Measurements from ENCODE around the gene NKD2. TPM values are rescaled to one million over a fixed set of nuclear protein-coding genes. Genes with fewer than 3 reads are reported as not detected.

The NKD2 gene
- polyA plus RNA-seq, 1 of the 3 experiments (the other 2 are of a cell fraction): not detected

- no peaks in the 10 kb centered on the region for H3K9me3 ChIP-seq
- H3F3A ChIP-seq (replicated peaks; ENCODE audit: insufficient read depth): no peaks in the 10 kb centered on the region
- no peak overlapping the region for H3K27ac ChIP-seq (ENCODE audit: low read depth in 2 of 2, low read length in 1 of 2)
- no peak for TF ChIP-seq GABPA (IDR thresholded peaks at IDR 0.05; ENCODE audit: low read depth)
- no peak for TF ChIP-seq JUND (IDR thresholded peaks at IDR 0.05)
- no peak for TF ChIP-seq MEF2A (IDR thresholded peaks at IDR 0.05; ENCODE audit: borderline replicate concordance, low read depth)
- no peak for TF ChIP-seq YY1 (IDR thresholded peaks at IDR 0.05; ENCODE audit: low read depth)
- TF ChIP-seq NFIC (IDR thresholded peaks at IDR 0.05; ENCODE audit: borderline replicate concordance): no peak
- no peak for TF ChIP-seq RCOR1 (IDR thresholded peaks at IDR 0.05; ENCODE audit: low read length)
- no peak for TF ChIP-seq IRF3 (IDR thresholded peaks at IDR 0.05; ENCODE audit: low read depth, low read length)
- TF ChIP-seq TAF1 (IDR thresholded peaks at IDR 0.05; ENCODE audit: borderline replicate concordance, low read depth, low read length): no peak
- CTCF ChIA-PET: interaction anchor here (1.0 to 2.8 kb wide), 3 partner anchors 32 to 191 kb away, joined by 4 to 13 read pairs (median 8); partner anchors contain the start of gene NKD2
- H3K9me2 ChIP-seq: no peaks in the 10 kb centered on the region
- peaks cover 6% of the 10 kb centered on the region; the same call in 1 of the 2 replicates for H3K27me3 ChIP-seq (ENCODE audit: insufficient read depth)
- H3K4me2 ChIP-seq: no peak overlapping the region
- H3K4me3 ChIP-seq (ENCODE audit: low read depth in 2 of 2, low read length in 1 of 2): no peak overlapping the region
- no peak overlapping the region for H2AFZ ChIP-seq (ENCODE audit: low read depth)
- no peak for DNase-seq
- H4K20me1 ChIP-seq (ENCODE audit: insufficient read depth): no peaks in the 10 kb centered on the region
- peaks cover 0 to 5% of the 10 kb centered on the region in 2 experiments; a peak in 1 of 4 replicates for H3K4me1 ChIP-seq (ENCODE audit: control insufficient read depth in 1 of 2, insufficient read depth in 2 of 2, low read depth in 1 of 2, low read length in 1 of 2)
- H3K36me3 ChIP-seq (replicated peaks in 1 of 2; ENCODE audit: control insufficient read depth in 1 of 2, insufficient read depth in 2 of 2, low read length in 1 of 2): no peaks in the 10 kb centered on the region
- WGBS (ENCODE audit: low lambda C conversion rate): 79% methylated on average over 10 of the region's 29 CpGs
- POLR2A ChIA-PET: no interaction called here
- H3K79me2 ChIP-seq (ENCODE audit: insufficient read depth): no peaks in the 10 kb centered on the region
- H3K9ac ChIP-seq: no peak overlapping the region
These were observed 31.5 kb upstream of the NKD2 start for GRCh38 chr5:976849-977751.

- Histone ChIP-seq H3K9me3 (no peaks in the 10 kb centered on the region), H3K27me3 (ENCODE audit: insufficient read depth) (peaks cover 6% of the 10 kb centered on the region; the same call in 1 of the 2 replicates), H3K27ac (ENCODE audit: low read depth in 2 of 2, low read length in 1 of 2) (no peak overlapping the region), H4K20me1 (ENCODE audit: insufficient read depth) (no peaks in the 10 kb centered on the region), H3K4me1 (ENCODE audit: control insufficient read depth in 1 of 2, insufficient read depth in 2 of 2, low read depth in 1 of 2, low read length in 1 of 2) (peaks cover 0 to 5% of the 10 kb centered on the region in 2 experiments; a peak in 1 of 4 replicates), H3K4me3 (ENCODE audit: low read depth in 2 of 2, low read length in 1 of 2) (no peak overlapping the region), H3K9ac (no peak overlapping the region), H3K4me2 (no peak overlapping the region), H3K36me3 (replicated peaks in 1 of 2; ENCODE audit: control insufficient read depth in 1 of 2, insufficient read depth in 2 of 2, low read length in 1 of 2) (no peaks in the 10 kb centered on the region), H3K9me2 (no peaks in the 10 kb centered on the region), H3F3A (replicated peaks; ENCODE audit: insufficient read depth) (no peaks in the 10 kb centered on the region), H3K79me2 (ENCODE audit: insufficient read depth) (no peaks in the 10 kb centered on the region), H2AFZ (ENCODE audit: low read depth) (no peak overlapping the region)
- ChIA-PET CTCF (interaction anchor here (1.0 to 2.8 kb wide), 4 partner anchors 31 to 190 kb away, joined by 3 to 13 read pairs (median 6); partner anchors contain the start of gene NKD2), POLR2A (no interaction called here)
- TF ChIP-seq SMC3 (IDR thresholded peaks at IDR 0.05; ENCODE audit: low read depth, low read length) (no peak), SIN3A (IDR thresholded peaks at IDR 0.05; ENCODE audit: borderline replicate concordance, low read depth, low read length) (no peak), RFX5 (IDR thresholded peaks at IDR 0.05; ENCODE audit: low read length) (no peak), FOXM1 (IDR thresholded peaks at IDR 0.05; ENCODE audit: low read depth) (no peak), FOXJ3 (CRISPR knock-in tag; IDR thresholded peaks at IDR 0.05) (no peak), NFIC (IDR thresholded peaks at IDR 0.05; ENCODE audit: borderline replicate concordance) (no peak), IRF3 (IDR thresholded peaks at IDR 0.05; ENCODE audit: low read depth, low read length) (no peak), POLR2AphosphoS5 (IDR thresholded peaks at IDR 0.05; ENCODE audit: low read depth, low read length) (no peak), TCF12 (IDR thresholded peaks at IDR 0.05) (no peak), YY1 (IDR thresholded peaks at IDR 0.05; ENCODE audit: low read depth) (no peak)
- peak; percentile 66 for DNase-seq
- WGBS (ENCODE audit: low lambda C conversion rate): 34% methylated on average over 16 of the region's 16 CpGs
These were observed 30.5 kb upstream of the NKD2 start for GRCh38 chr5:978054-978453.
